Smooth muscle cell (in vitro differentiated cells): ENCODE results near the gene PTGIR. TPM values are rescaled to one million over a fixed set of nuclear protein-coding genes. Genes with fewer than 3 reads are reported as not detected.
"Not testable (repeated sequence)": the region's sequence is repeated elsewhere in the genome, so short reads cannot be mapped to it uniquely, and the experiment has no call there.

Experiments
- DNase-seq: peaks from one replicate; lab custom pipeline; 2025; ENCODE audit not compliant: unreplicated experiment; lab: John Stamatoyannopoulos, UW
- H2AFZ ChIP-seq: fragments of 200-600 bp; sonication (generic); 2 replicates; pipeline ENCODE4 v1.6.0; 2016; ENCODE audit warnings: antibody characterized with exemption, low read depth, mild to moderate bottlenecking
- H3F3A ChIP-seq: fragments of 200-600 bp; sonication (generic); 2 replicates; pipeline ENCODE4 v1.6.0; 2017; ENCODE audit warnings: antibody characterized with exemption, low read depth
- H3K27ac ChIP-seq: fragments of 200-600 bp; sonication (generic); 2 replicates; pipeline ENCODE4 v1.5.1; 2016; ENCODE audit warnings: low read depth, mild to moderate bottlenecking
- H3K27me3 ChIP-seq: fragments of 200-600 bp; sonication (generic); 2 replicates; pipeline ENCODE4 v1.6.1; 2016; ENCODE audit warnings: low read depth, mild to moderate bottlenecking
- H3K36me3 ChIP-seq: fragments of 200-600 bp; sonication (generic); 2 replicates; pipeline ENCODE4 v1.5.1; 2016; ENCODE audit warnings: low read depth
- H3K4me1 ChIP-seq: fragments of 200-600 bp; sonication (generic); 2 replicates; pipeline ENCODE4 v1.5.1; 2016; ENCODE audit warnings: low read depth
- H3K4me2 ChIP-seq: fragments of 200-600 bp; sonication (generic); 2 replicates; pipeline ENCODE4 v1.6.0; 2016; ENCODE audit warnings: mild to moderate bottlenecking
- H3K4me3 ChIP-seq: fragments of 200-600 bp; sonication (generic); 2 replicates; pipeline ENCODE4 v1.5.1; 2016; ENCODE audit warnings: mild to moderate bottlenecking
- H3K79me2 ChIP-seq: fragments of 200-600 bp; sonication (generic); 2 replicates; pipeline ENCODE4 v1.6.0; 2016; ENCODE audit warnings: low read depth, mild to moderate bottlenecking
- H3K9ac ChIP-seq: fragments of 200-600 bp; sonication (generic); 2 replicates; pipeline ENCODE4 v1.6.0; 2016; ENCODE audit warnings: low read depth
- H3K9me3 ChIP-seq: fragments of 200-600 bp; sonication (generic); replicated peaks from 2 replicates; pipeline ENCODE4 v1.5.1; 2016; ENCODE audit warnings: low read depth
- H4K20me1 ChIP-seq: fragments of 200-600 bp; sonication (generic); 2 replicates; pipeline ENCODE4 v1.6.0; 2016; ENCODE audit warnings: low read depth
- WGBS: methylation state at CpG from one replicate; pipeline ENCODE4 v1.1.7; 2016; ENCODE audit warnings: low lambda C conversion rate; 5-methylcytosine and 5-hydroxymethylcytosine counted together
- polyA plus RNA-seq: library from polyadenylated mRNA; unstranded; fragments of >200 nt; fragmentation: Nextera tagmentation; extraction: Ambion mirVana; gene quantifications from 2 replicates; pipeline ENCODE4 v1.2.1, GENCODE V29; 2016
- total RNA-seq: library from RNA; depleted of rRNA; stranded (reverse); fragments of >200 nt; gene quantifications from 2 replicates; pipeline ENCODE4 v1.2.3, GENCODE V29; 2014
- TF ChIP-seq, protein P1 (sequence below): fragments of 200-600 bp; sonication (generic); IDR thresholded peaks from 2 replicates; pipeline ENCODE4 v1.5.1; 2017; ENCODE audit warnings: borderline replicate concordance, mild to moderate bottlenecking, antibody characterized with exemption; ENCODE audit not compliant: insufficient read depth, poor library complexity, severe bottlenecking

PTGIR gene
- total and polyA plus RNA-seq, 2 experiments from 2014 or later, result 0.09 to 0.81 TPM

DNA sequence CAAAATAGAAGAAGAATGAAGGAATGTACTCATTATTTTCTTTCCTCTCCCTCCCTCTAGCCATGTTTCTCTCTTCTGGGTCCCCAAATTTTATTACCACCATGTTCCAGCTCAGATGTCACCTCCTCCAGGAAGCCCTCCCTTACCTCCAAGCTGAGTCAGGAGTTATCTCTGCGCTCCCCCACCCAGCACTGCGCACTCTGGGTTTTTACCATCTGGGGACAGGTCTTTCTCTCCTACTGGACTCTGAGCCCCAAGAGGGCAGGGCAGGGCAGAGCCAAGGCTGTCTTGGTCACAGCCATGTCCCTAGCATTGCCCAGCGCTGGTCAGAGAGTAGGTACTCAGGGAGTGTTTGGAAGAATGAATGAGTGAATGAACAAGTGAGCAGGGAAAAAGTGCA, 8.2 kb upstream of the PTGIR start:
- peaks cover 12% of the 10 kb centered on the region for H3K4me1 ChIP-seq
- H3F3A ChIP-seq, result no peaks in the 10 kb centered on the region
- no peaks in the 10 kb centered on the region for H3K79me2 ChIP-seq
- 95% methylated on average over 3 of the region's 3 CpGs for WGBS
- no peak overlapping the region for H3K27ac ChIP-seq
- peaks cover 13% of the 10 kb centered on the region for H3K27me3 ChIP-seq
- no peak overlapping the region for H2AFZ ChIP-seq
- H3K9ac ChIP-seq, result no peak overlapping the region
- no peak for DNase-seq
- H4K20me1 ChIP-seq, result no peaks in the 10 kb centered on the region
- no peak overlapping the region for H3K4me3 ChIP-seq
- TF ChIP-seq, protein P1, sequence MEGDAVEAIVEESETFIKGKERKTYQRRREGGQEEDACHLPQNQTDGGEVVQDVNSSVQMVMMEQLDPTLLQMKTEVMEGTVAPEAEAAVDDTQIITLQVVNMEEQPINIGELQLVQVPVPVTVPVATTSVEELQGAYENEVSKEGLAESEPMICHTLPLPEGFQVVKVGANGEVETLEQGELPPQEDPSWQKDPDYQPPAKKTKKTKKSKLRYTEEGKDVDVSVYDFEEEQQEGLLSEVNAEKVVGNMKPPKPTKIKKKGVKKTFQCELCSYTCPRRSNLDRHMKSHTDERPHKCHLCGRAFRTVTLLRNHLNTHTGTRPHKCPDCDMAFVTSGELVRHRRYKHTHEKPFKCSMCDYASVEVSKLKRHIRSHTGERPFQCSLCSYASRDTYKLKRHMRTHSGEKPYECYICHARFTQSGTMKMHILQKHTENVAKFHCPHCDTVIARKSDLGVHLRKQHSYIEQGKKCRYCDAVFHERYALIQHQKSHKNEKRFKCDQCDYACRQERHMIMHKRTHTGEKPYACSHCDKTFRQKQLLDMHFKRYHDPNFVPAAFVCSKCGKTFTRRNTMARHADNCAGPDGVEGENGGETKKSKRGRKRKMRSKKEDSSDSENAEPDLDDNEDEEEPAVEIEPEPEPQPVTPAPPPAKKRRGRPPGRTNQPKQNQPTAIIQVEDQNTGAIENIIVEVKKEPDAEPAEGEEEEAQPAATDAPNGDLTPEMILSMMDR, result no peak
- H3K9me3 ChIP-seq, result no peaks in the 10 kb centered on the region
- no peak overlapping the region for H3K4me2 ChIP-seq
- H3K36me3 ChIP-seq, result no peaks in the 10 kb centered on the region

DNA sequence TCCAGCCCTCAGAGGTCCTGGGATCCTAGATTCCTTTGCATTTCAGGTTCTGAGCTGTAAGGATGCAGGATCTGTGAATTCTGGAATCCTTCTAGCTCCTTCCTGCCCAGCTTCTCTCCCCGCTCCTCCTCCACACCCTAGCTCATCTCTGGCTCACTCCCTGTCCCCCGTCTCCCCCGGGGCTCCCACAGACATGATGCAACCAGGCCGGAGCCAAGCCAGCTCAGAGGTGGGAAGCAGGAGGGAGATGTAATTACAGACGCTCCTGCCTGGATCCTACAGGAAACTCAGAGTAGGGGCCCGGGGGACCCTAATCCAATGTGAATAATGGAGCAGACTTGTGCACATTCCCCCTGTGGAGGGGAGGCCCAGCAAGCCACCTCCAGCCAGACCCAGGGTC, 6.6 kb upstream of the PTGIR start:
- Histone ChIP-seq H3F3A (no peaks in the 10 kb centered on the region), H3K4me2 (peak overlapping the region; percentile 4), H3K4me1 (peaks cover 12% of the 10 kb centered on the region), H3K27me3 (peaks cover 13% of the 10 kb centered on the region), H3K9ac (no peak overlapping the region), H3K9me3 (no peaks in the 10 kb centered on the region), H3K27ac (no peak overlapping the region), H3K79me2 (no peaks in the 10 kb centered on the region), H2AFZ (peak overlapping the region; percentile 16), H3K36me3 (no peaks in the 10 kb centered on the region), H3K4me3 (no peak overlapping the region), H4K20me1 (no peaks in the 10 kb centered on the region)
- no peak for DNase-seq
- WGBS, result 49% methylated on average over 6 of the region's 6 CpGs
- TF ChIP-seq, protein P1, result no peak

DNA sequence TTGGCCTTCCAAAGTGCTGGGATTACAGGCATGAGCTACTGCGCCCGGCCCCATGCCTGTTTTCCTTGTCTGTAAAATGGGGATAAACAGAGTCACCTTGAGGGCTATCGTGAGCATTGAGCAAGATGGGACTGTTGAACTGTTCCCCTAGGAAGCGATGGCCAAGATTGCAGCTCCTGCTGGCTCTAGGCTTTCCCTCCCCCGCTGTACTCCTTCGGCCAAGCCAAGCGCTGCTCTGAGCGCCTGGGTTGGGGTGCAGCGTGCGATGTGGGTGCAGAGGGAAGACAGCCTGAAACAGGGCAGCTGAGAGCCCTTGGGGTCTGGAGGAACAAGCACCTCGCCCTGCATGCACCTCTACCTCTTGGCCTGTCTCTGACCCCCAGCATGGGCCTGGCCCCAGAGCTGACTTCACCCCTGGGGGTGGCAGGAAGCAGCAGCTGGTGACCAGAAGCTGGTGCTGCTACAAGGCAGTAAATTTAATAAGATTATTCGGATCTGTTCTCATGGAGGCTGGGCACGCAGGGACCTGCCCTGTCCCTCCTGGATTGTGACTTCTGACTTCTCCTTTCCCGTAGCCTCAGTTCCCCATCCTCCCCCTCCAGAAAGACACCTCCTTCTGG, 5.8 kb upstream of the PTGIR start:
- peaks cover 12% of the 10 kb centered on the region for H3K4me1 ChIP-seq
- peak overlapping the region; percentile 4 for H3K4me2 ChIP-seq
- 89% methylated on average over 13 of the region's 14 CpGs for WGBS
- H3K9ac ChIP-seq, result no peak overlapping the region
- H3K4me3 ChIP-seq, result no peak overlapping the region
- DNase-seq, result no peak
- H3K27me3 ChIP-seq, result peaks cover 10% of the 10 kb centered on the region
- TF ChIP-seq, protein P1, result no peak
- H3K79me2 ChIP-seq, result no peaks in the 10 kb centered on the region
- no peaks in the 10 kb centered on the region for H3K36me3 ChIP-seq
- H4K20me1 ChIP-seq, result no peaks in the 10 kb centered on the region
- no peaks in the 10 kb centered on the region for H3F3A ChIP-seq
- H3K27ac ChIP-seq, result no peak overlapping the region
- peak overlapping the region; percentile 16 for H2AFZ ChIP-seq
- H3K9me3 ChIP-seq, result no peaks in the 10 kb centered on the region

DNA sequence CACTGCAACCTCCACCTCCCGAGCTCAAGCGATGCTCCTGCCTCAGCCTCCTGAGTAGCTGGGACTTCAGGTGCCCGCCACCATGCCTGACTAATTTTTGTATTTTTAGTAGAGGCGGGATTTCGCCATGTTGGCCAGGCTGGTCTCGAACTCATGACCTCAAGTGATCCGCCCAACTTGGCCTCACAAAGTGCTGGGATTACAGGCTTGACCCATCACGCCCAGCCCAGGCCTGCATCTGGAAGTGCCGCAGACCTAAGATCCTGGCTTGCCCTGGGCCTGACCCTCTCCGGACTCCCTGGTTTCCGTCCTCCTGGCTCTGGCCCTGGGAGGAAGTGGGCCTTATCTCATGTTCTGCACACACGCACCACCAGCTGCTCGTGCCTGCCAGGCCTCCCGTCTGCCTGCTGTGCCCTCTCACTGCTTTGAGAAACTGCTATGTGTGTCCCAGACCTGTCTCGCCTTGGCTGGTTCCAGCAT, 4.7 kb upstream of the PTGIR start:
- Histone ChIP-seq H3K36me3 (no peaks in the 10 kb centered on the region), H2AFZ (no peak overlapping the region), H3K4me1 (peaks cover 12% of the 10 kb centered on the region), H3K9me3 (no peaks in the 10 kb centered on the region), H4K20me1 (no peaks in the 10 kb centered on the region), H3F3A (peaks cover 6% of the 10 kb centered on the region), H3K27ac (no peak overlapping the region), H3K4me2 (no peak overlapping the region), H3K79me2 (no peaks in the 10 kb centered on the region), H3K4me3 (no peak overlapping the region), H3K9ac (no peak overlapping the region), H3K27me3 (peaks cover 3% of the 10 kb centered on the region)
- TF ChIP-seq, protein P1, result no peak
- WGBS, result 63% methylated on average over 15 of the region's 15 CpGs
- DNase-seq, result no peak

DNA sequence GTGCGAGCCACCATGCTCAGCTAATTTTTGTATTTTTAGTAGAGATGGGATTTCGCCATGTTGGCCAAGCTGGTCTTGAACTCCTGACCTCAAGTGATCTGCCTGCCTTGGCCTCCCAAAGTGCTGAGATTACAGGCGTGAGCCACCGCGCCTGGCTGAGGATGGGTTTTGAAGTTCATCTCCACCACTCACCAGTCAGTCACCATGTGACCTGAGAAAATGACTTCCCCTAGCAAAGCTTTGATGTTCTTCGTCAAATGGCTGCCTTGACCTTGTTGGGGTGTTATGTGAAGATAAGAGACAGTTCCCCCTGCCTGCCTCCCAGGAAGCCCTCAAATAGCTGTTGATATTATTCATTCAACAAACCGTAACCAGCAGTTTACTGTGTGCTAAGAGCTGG, 4.1 kb upstream of the PTGIR start:
- WGBS, result 81% methylated on average over 7 of the region's 7 CpGs
- not testable (repeated sequence) for H3K4me3 ChIP-seq, H3K79me2 ChIP-seq, H3K9ac ChIP-seq, DNase-seq, H3K4me2 ChIP-seq, H3K36me3 ChIP-seq, H4K20me1 ChIP-seq, H3F3A ChIP-seq, H3K9me3 ChIP-seq, H3K27ac ChIP-seq, H2AFZ ChIP-seq, H3K27me3 ChIP-seq
- H3K4me1 ChIP-seq, result peaks cover 12% of the 10 kb centered on the region
